ENCODE measurements around the gene EPC1.
A peak's percentile ranks its signal among the peaks of the same experiment; 100 is the strongest.

- TF ChIP-seq POLR2A (IDR thresholded peaks at IDR 0.05; ENCODE audit: low read depth, low read length): peak; percentile 97
- TF ChIP-seq POLR2AphosphoS5 (IDR thresholded peaks at IDR 0.05; ENCODE audit: low read depth, low read length): peak; percentile 98
Measured at GRCh38 chr10:32346551-32347362, at the start of gene EPC1.

Measured in GM12892 (cell line).